Retinal pigment epithelial cell (primary cell): ENCODE measurements around the gene AK5.

ENCODE experiments used
- DNase-seq: peaks from one replicate; pipeline ENCODE4 v3.0.0-alpha.2; 2010; ENCODE audit warnings: low read depth
- H3K4me3 ChIP-seq: 2 replicates; pipeline ENCODE4 v1.5.1; 2011; ENCODE audit warnings: mild to moderate bottlenecking, low read length, control low read depth, moderate library complexity
- CTCF ChIP-seq: conservative IDR thresholded peaks from 2 replicates; pipeline ENCODE4 v1.5.1; 2011; ENCODE audit warnings: low read depth, low read length, control low read depth, inconsistent platforms

Gene AK5

GRCh38 chr1:77361621-77362020 is 79.8 kb downstream of the AK5 start:
- TF ChIP-seq CTCF: no peak
- DNase-seq: no peak

GRCh38 chr1:77370161-77370560 is 88.3 kb downstream of the AK5 start:
- H3K4me3 ChIP-seq: no peak overlapping the region
- TF ChIP-seq CTCF: no peak
- no peak for DNase-seq

More at GRCh38 chr1:77361621-77362020, 79.8 kb downstream of the AK5 start:
- H3K4me3 ChIP-seq: no peak overlapping the region

- DNase-seq: peak; percentile 60
- no peak overlapping the region for H3K4me3 ChIP-seq
- no peak for TF ChIP-seq CTCF
These were observed 88.9 kb downstream of the AK5 start for GRCh38 chr1:77370583-77371306.

GRCh38 chr1:77371396-77371795 is 89.6 kb downstream of the AK5 start:
- DNase-seq: no peak
- no peak for TF ChIP-seq CTCF
- H3K4me3 ChIP-seq: no peak overlapping the region

- H3K4me3 ChIP-seq: no peak overlapping the region
- TF ChIP-seq CTCF: no peak
- DNase-seq: no peak
These were observed 91.9 kb downstream of the AK5 start for GRCh38 chr1:77373702-77374101.

- H3K4me3 ChIP-seq: no peak overlapping the region
- DNase-seq: no peak
- no peak for TF ChIP-seq CTCF
These were observed 93.7 kb downstream of the AK5 start for GRCh38 chr1:77375541-77375940.

GRCh38 chr1:77375990-77376389 is 94.2 kb downstream of the AK5 start:
- no peak overlapping the region for H3K4me3 ChIP-seq
- no peak for DNase-seq
- TF ChIP-seq CTCF: no peak
